Lower leg skin (tissue), 4 donors: ENCODE data around the gene TDRD9. TPM values are rescaled to one million over a fixed set of nuclear protein-coding genes. Genes with fewer than 3 reads are reported as not detected.

Experiments used
- DNase-seq, 2 donors: peaks; one replicate each; pipeline ENCODE4 v3.0.0-alpha.2; 2019; ENCODE audit warnings: low spot score in 2 of 2
- H3K4me3 ChIP-seq: fragments of 200-600 bp; sonication (generic); 2 replicates; pipeline ENCODE4 v1.5.1; 2017; ENCODE audit warnings: mild to moderate bottlenecking, low read depth; ENCODE audit not compliant: poor library complexity, severe bottlenecking
- CTCF ChIP-seq, 3 donors: fragments of 450-650 bp; IDR thresholded peaks; one replicate each; pipeline ENCODE4 v1.5.1; 2016; ENCODE audit warnings: antibody characterized with exemption in 3 of 3, mild to moderate bottlenecking in 3 of 3, moderate library complexity in 2 of 3
- POLR2A ChIP-seq, 2 donors: fragments of 450-650 bp; IDR thresholded peaks; one replicate each; pipeline ENCODE4 v1.6.1; 2016 to 2017; ENCODE audit warnings: antibody characterized with exemption in 2 of 2, mild to moderate bottlenecking in 1 of 2, moderate library complexity in 1 of 2
- WGBS, 2 donors: methylation state at CpG; one replicate each; pipeline ENCODE4 v1.1.5; 2018; 5-methylcytosine and 5-hydroxymethylcytosine counted together
- intact Hi-C: fragments of 100-400 bp; cut with DNase I; formaldehyde crosslinking; loops from one replicate; pipeline ENCODE4 v1.15.0; 2023; ENCODE audit warnings: low total_unique reads
- total RNA-seq, 4 donors: library from RNA; depleted of rRNA; stranded (reverse); fragments of >200 nt; gene quantifications; one replicate each; pipeline ENCODE4 v1.1.0, GENCODE V29; 2016

The TDRD9 gene
- total RNA-seq, 4 donors from 2014 or later: 0.15 to 0.49 (median 0.16) TPM

DNA sequence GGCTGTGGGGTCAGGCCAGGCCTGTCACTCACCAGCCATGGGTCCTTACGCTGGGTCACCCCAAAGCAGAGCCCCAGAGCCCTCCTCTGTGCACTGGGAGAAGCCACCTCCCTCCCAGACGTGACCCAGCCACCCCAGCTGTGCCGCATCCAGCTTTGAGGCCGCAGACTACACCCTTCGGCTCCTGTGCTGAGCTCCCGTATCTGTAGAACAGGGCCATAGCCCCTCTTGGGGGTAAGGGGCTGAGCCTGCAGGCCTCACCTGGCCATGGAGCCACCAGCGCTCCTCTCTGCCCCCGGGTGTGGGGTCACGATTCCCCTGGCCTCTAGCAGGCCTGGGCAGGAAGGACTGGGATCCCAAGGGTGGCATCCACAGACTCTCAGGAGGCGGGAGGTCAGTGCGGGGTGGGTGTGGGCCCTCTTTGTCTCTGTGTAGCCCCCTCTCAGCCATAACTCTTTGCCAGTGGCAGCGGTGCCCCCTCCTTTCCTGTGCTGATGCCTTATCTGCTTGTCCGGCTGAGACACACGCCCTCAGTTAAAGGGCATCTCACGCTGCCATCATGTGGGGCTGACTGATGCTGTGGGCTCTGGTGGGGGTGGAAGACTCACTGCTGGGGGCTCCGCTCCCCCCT is 173.5 kb downstream of the TDRD9 start:
- no peak for TF ChIP-seq POLR2A (IDR thresholded peaks at IDR 0.05)
- TF ChIP-seq CTCF (IDR thresholded peaks at IDR 0.05): no peak
- no peak overlapping the region for H3K4me3 ChIP-seq
- WGBS, 2 donors: 58 to 68% methylated on average over 15 to 16 of the region's 16 CpGs
- DNase-seq: peak in 1 of 2 donors; percentile 84
- intact Hi-C loops: no loop called here

Other genes with a start within 250 kb of the TDRD9 start
- 10 to 100 TPM in 3 of 4 donors, 1 to 10 TPM in 1; 9.5 to 14.7 (median 12.3) TPM for gene XRCC3, start 213.0 kb upstream of the TDRD9 start, total RNA-seq
- gene ZFYVE21, start 212.6 kb upstream of the TDRD9 start, total RNA-seq: 100 to 1,000 TPM; 133 to 269 (median 154) TPM
- gene PPP1R13B, start 80.9 kb upstream of the TDRD9 start, total RNA-seq: 10 to 100 TPM; 28.9 to 55.8 (median 41.5) TPM
- gene RD3L, start 14.1 kb downstream of the TDRD9 start, total RNA-seq: not detected
- gene ASPG, start 157.2 kb downstream of the TDRD9 start, total RNA-seq: 10 to 100 TPM; 12.1 to 56.6 (median 25.4) TPM
- 1 to 10 TPM; 3.7 to 5.3 (median 4.5) TPM for gene KIF26A, start 210.1 kb downstream of the TDRD9 start, total RNA-seq